CD4-positive, alpha-beta T cell treated with Interleukin-2 at 100 ng/mL for 4 hours (primary cell): ENCODE results near the gene PRRC2B.
"Not testable (repeated sequence)": the region's sequence is repeated elsewhere in the genome, so short reads cannot be mapped to it uniquely, and the experiment has no call there.

Source experiments
- DNase-seq: peaks from one replicate; pipeline ENCODE4 v3.0.0-alpha.2; 2020; ENCODE audit warnings: low spot score

Gene PRRC2B

GRCh38 chr9:131485728-131486422 lies 92.0 kb downstream of the PRRC2B start:
- no peak for DNase-seq

- DNase-seq: no peak
Measured at GRCh38 chr9:131487001-131487400, 93.1 kb downstream of the PRRC2B start.

GRCh38 chr9:131487621-131488031 lies 93.7 kb downstream of the PRRC2B start:
- DNase-seq: no peak

- DNase-seq: no peak
Measured at GRCh38 chr9:131490514-131490913, 96.6 kb downstream of the PRRC2B start.

- DNase-seq: no peak
Measured at GRCh38 chr9:131491001-131491710, 97.3 kb downstream of the PRRC2B start.

- DNase-seq: no peak
Measured at GRCh38 chr9:131492070-131492469, 98.2 kb downstream of the PRRC2B start.

GRCh38 chr9:131494296-131494870 lies 100.5 kb downstream of the PRRC2B start:
- DNase-seq: no peak

- no peak for DNase-seq
Measured at GRCh38 chr9:131495785-131496184, 101.9 kb downstream of the PRRC2B start.

GRCh38 chr9:131496844-131497405 lies 103.0 kb downstream of the PRRC2B start:
- DNase-seq: no peak

GRCh38 chr9:131499254-131499767 lies 105.4 kb downstream of the PRRC2B start:
- DNase-seq: no peak

GRCh38 chr9:131500377-131500776 lies 106.5 kb downstream of the PRRC2B start:
- peak; percentile 76 for DNase-seq

GRCh38 chr9:131500939-131501541 lies 107.2 kb downstream of the PRRC2B start:
- DNase-seq: peak; percentile 70

GRCh38 chr9:131502781-131503625 lies 109.1 kb downstream of the PRRC2B start, which contains the start of gene POMT1:
Gene POMT1, plus strand, starts transcription at chr9:131502918. Its CDS starts 1,301 bp downstream, at chr9:131504219.
- DNase-seq: peak; percentile 90

GRCh38 chr9:131503626-131504465 lies 110.0 kb downstream of the PRRC2B start:
- DNase-seq: peak; percentile 63

- DNase-seq: no peak
Measured at GRCh38 chr9:131505012-131505411, 111.1 kb downstream of the PRRC2B start.

GRCh38 chr9:131511416-131511815 lies 117.5 kb downstream of the PRRC2B start:
- no peak for DNase-seq

- DNase-seq: no peak
Measured at GRCh38 chr9:131511880-131512279, 118.0 kb downstream of the PRRC2B start.

GRCh38 chr9:131513177-131513576 lies 119.3 kb downstream of the PRRC2B start:
- DNase-seq: no peak

- DNase-seq: not testable (repeated sequence)
Measured at GRCh38 chr9:131515559-131516031, 121.7 kb downstream of the PRRC2B start.

GRCh38 chr9:131516100-131516499 lies 122.2 kb downstream of the PRRC2B start:
- DNase-seq: no peak
